ENCODE results near the gene GNG2.

The GNG2 gene

GRCh38 chr14:51989293-51990234, 129.2 kb downstream of the GNG2 start, which contains the start of gene RTRAF:
RTRAF (plus strand) TSS chr14:51989546; CDS start chr14:51989640, 94 bp downstream.
- in situ Hi-C loops (cut with HindIII; ENCODE audit: low pct_ligation_motif_present, low sequenced_read_pairs) = no loop called here
- DNase-seq = peak; percentile 87
- H3K4me3 ChIP-seq (ENCODE audit: low read depth, low read length) = peak within 1 kb of the TSS; percentile 69

GRCh38 chr14:51990488-51990887, 130.1 kb downstream of the GNG2 start:
- no peak for TF ChIP-seq CTCF (IDR thresholded peaks at IDR 0.05; ENCODE audit: low read depth, low read length, missing control alignments)
- peak overlapping the region; percentile 69 for H3K4me3 ChIP-seq (ENCODE audit: low read depth, low read length)
- DNase-seq = no peak
- peaks cover 34% of the 10 kb centered on the region for H3K36me3 ChIP-seq (replicated peaks)
- in situ Hi-C loops (cut with HindIII; ENCODE audit: low pct_ligation_motif_present, low sequenced_read_pairs) = no loop called here
- no peaks in the 10 kb centered on the region for H3K27me3 ChIP-seq (replicated peaks)
- peak overlapping the region; percentile 79 for H3K27ac ChIP-seq

More at GRCh38 chr14:51989293-51990234, 129.2 kb downstream of the GNG2 start, which contains the start of gene RTRAF:
- H3K36me3 ChIP-seq (replicated peaks) = peaks cover 25% of the 10 kb centered on the region
- no peaks in the 10 kb centered on the region for H3K27me3 ChIP-seq (replicated peaks)
- TF ChIP-seq CTCF (IDR thresholded peaks at IDR 0.05; ENCODE audit: low read depth, low read length, missing control alignments) = no peak
- H3K27ac ChIP-seq = peak within 1 kb of the TSS; percentile 79

DNA sequence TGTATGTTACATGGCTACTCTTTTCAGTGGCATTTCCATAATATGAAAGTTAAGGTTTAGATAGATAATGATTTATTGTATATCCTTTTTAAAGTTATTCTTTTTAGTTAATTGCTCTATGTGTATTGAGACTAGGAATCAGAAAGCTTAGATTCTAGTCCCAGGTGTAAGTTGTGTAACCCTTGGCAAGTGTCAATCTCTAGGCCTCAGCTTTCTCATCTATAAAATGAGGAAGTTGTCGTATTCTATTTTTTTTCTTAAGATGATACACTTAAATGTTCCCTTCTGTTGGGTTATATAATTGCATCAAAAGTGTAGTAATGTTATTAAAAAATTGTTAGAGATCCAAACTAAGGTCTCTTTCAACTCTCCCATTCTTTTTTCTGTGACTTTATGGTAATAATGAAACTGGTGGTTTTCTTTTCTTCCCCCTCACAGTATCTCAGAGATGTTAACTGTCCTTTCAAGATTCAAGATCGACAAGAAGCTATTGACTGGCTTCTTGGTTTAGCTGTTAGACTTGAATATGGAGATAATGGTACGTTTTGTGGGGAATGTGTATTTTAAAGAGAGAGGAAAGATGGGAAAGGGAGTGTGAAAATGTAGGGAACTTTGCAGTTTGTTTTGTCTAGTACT, 133.0 kb downstream of the GNG2 start:
- no peak overlapping the region for H3K27ac ChIP-seq
- TF ChIP-seq CTCF (IDR thresholded peaks at IDR 0.05; ENCODE audit: low read depth, low read length, missing control alignments) = no peak
- no peaks in the 10 kb centered on the region for H3K27me3 ChIP-seq (replicated peaks)
- DNase-seq = no peak
- H3K36me3 ChIP-seq (replicated peaks) = peaks cover 40% of the 10 kb centered on the region
- in situ Hi-C loops (cut with HindIII; ENCODE audit: low pct_ligation_motif_present, low sequenced_read_pairs) = no loop called here
- no peak overlapping the region for H3K4me3 ChIP-seq (ENCODE audit: low read depth, low read length)

- H3K36me3 ChIP-seq (replicated peaks) = peaks cover 45% of the 10 kb centered on the region
- H3K27ac ChIP-seq = no peak overlapping the region
- DNase-seq = peak; percentile 40
- H3K27me3 ChIP-seq (replicated peaks) = no peaks in the 10 kb centered on the region
- no peak overlapping the region for H3K4me3 ChIP-seq (ENCODE audit: low read depth, low read length)
- in situ Hi-C loops (cut with HindIII; ENCODE audit: low pct_ligation_motif_present, low sequenced_read_pairs) = no loop called here
- peak; percentile 55 for TF ChIP-seq CTCF (IDR thresholded peaks at IDR 0.05; ENCODE audit: low read depth, low read length, missing control alignments)
Measured at GRCh38 chr14:51996148-51996746, 135.8 kb downstream of the GNG2 start.

DNA sequence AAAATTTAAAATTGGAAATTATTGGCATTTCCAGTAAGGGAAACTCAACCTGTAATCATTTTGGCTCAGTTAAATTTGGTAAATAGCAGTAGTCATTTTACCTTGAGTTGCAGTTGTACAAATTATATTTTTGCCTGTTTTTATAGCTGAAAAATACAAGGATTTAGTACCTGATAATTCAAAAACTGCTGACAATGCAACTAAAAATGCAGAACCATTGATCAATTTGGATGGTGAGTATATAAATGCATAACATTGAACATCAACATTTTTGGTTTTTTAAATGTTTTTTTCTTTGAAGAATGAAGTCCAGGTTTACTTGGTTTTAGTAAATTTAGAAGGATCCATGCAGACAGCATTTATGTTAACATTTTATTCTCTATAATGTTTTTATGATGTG, 137.9 kb downstream of the GNG2 start:
- in situ Hi-C loops (cut with HindIII; ENCODE audit: low pct_ligation_motif_present, low sequenced_read_pairs) = no loop called here
- Histone ChIP-seq H3K27me3 (replicated peaks) (no peaks in the 10 kb centered on the region), H3K27ac (no peak overlapping the region), H3K4me3 (ENCODE audit: low read depth, low read length) (no peak overlapping the region), H3K36me3 (replicated peaks) (peaks cover 49% of the 10 kb centered on the region)
- no peak for DNase-seq
- no peak for TF ChIP-seq CTCF (IDR thresholded peaks at IDR 0.05; ENCODE audit: low read depth, low read length, missing control alignments)
